HL-60 (cell line): ENCODE results near the gene FOXP1.

ENCODE experiments used
- REST ChIP-seq: IDR thresholded peaks from 2 replicates; pipeline ENCODE4 v1.6.1; 2012; ENCODE audit warnings: low read depth; ENCODE audit not compliant: insufficient replicate concordance
- TF ChIP-seq, protein P1 (sequence below): IDR thresholded peaks from one replicate; pipeline ENCODE4 v1.5.1; 2011; ENCODE audit warnings: low read length, control low read depth, inconsistent platforms; ENCODE audit not compliant: insufficient read depth

DNA sequence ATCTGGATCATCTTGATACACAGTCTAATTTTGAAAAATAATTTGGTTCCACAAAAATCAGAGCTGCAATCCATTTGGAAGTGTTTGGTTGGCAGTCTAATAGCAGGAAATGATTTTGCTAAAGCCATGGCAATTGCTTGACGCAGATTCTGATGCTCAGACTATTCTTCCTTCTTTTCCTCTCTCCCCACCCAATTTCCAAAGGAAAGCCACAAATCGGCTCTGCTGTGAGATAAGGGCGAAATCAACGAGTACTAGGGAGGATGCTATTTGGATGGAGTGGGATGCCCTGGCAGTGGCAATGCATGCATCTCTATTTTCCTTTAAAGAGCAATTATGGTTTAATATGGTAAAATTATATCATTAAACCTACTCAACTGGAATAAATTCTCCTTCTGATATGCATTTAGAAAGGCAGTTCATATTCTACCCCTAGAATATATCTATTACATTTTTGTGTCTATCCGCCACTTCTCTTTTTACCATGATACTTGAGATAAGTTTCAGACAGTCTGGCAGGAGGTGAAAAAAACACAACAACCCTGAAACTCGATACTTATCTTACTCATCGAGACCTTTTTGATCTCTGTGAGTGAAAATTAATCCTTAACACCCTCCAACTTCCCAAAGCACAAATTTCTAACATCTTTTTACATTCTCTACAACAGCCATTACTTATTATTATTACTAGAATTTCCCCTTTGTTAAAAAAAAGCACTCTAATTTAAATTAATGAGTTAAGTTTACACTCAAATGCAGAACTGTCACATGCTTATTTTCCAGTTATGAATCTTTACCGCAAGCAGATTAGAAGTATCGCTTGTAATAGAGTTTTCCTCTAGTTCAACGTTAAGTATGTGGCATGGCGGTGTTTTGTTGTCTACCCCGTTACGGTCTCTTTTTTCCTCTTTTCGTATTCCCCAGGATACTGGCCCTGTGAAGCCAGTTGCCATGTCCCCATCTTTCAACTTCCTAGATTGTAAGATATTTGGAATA, 433.3 kb downstream of the FOXP1 start:
- TF ChIP-seq, protein P1, sequence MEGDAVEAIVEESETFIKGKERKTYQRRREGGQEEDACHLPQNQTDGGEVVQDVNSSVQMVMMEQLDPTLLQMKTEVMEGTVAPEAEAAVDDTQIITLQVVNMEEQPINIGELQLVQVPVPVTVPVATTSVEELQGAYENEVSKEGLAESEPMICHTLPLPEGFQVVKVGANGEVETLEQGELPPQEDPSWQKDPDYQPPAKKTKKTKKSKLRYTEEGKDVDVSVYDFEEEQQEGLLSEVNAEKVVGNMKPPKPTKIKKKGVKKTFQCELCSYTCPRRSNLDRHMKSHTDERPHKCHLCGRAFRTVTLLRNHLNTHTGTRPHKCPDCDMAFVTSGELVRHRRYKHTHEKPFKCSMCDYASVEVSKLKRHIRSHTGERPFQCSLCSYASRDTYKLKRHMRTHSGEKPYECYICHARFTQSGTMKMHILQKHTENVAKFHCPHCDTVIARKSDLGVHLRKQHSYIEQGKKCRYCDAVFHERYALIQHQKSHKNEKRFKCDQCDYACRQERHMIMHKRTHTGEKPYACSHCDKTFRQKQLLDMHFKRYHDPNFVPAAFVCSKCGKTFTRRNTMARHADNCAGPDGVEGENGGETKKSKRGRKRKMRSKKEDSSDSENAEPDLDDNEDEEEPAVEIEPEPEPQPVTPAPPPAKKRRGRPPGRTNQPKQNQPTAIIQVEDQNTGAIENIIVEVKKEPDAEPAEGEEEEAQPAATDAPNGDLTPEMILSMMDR = no peak
- no peak for TF ChIP-seq REST
